ENCODE results near the gene RASA1. TPM values are rescaled to one million over a fixed set of nuclear protein-coding genes. Genes with fewer than 3 reads are reported as not detected.

Gene RASA1
- total RNA-seq, 1 experiment from 2014 or later: 33.9 TPM

Other genes with a start within 250 kb of the RASA1 start
- 129 and 160 TPM in 2 replicates for gene CCNH, start 145.0 kb downstream of the RASA1 start, total RNA-seq (2014; rRNA removed; shearing (Covaris generic))

All from A172 (cell line).